GM23338 (cell line): ENCODE data around the gene MED13L. TPM values are rescaled to one million over a fixed set of nuclear protein-coding genes. Genes with fewer than 3 reads are reported as not detected.

Experiments
- ATAC-seq: fragments of 200-7000 bp; cut with Tn5 transposase; 3 replicates; pipeline ENCODE4 v1.9.1; 2020
- DNase-seq: peaks from one replicate; pipeline ENCODE4 v3.0.0-alpha.2; 2015; ENCODE audit warnings: low spot score
- H2AFZ ChIP-seq: fragments of 200-600 bp; sonication (generic); 2 replicates; pipeline ENCODE4 v1.8.0; 2016; ENCODE audit warnings: antibody characterized with exemption, mild to moderate bottlenecking, moderate library complexity
- H3F3A ChIP-seq: fragments of 200-600 bp; sonication (generic); replicated peaks from 2 replicates; pipeline ENCODE4 v1.8.0; 2017; ENCODE audit warnings: antibody characterized with exemption, mixed run types, low read depth
- H3K27ac ChIP-seq: fragments of 200-600 bp; sonication (generic); 2 replicates; pipeline ENCODE4 v1.6.1; 2016; ENCODE audit warnings: low read depth
- H3K27me3 ChIP-seq: fragments of 200-600 bp; sonication (generic); 2 replicates; pipeline ENCODE4 v1.8.0; 2016; ENCODE audit warnings: mild to moderate bottlenecking, mixed run types, moderate library complexity; ENCODE audit not compliant: insufficient read depth
- H3K36me3 ChIP-seq: fragments of 200-600 bp; sonication (generic); 2 replicates; pipeline ENCODE4 v1.8.0; 2016; ENCODE audit warnings: mild to moderate bottlenecking; ENCODE audit not compliant: insufficient read depth
- H3K4me1 ChIP-seq: fragments of 200-600 bp; sonication (generic); 2 replicates; pipeline ENCODE4 v1.8.0; 2016; ENCODE audit warnings: mild to moderate bottlenecking, moderate library complexity; ENCODE audit not compliant: insufficient read depth
- H3K4me2 ChIP-seq: fragments of 200-600 bp; sonication (generic); 2 replicates; pipeline ENCODE4 v1.7.1; 2017; ENCODE audit warnings: mixed run types
- H3K4me3 ChIP-seq: fragments of 200-600 bp; sonication (generic); 2 replicates; pipeline ENCODE4 v1.6.1; 2016; ENCODE audit warnings: mixed run types
- H3K79me2 ChIP-seq: fragments of 200-600 bp; sonication (generic); replicated peaks from 2 replicates; pipeline ENCODE4 v1.8.0; 2017; ENCODE audit warnings: mild to moderate bottlenecking; ENCODE audit not compliant: insufficient read depth
- H3K9me2 ChIP-seq: fragments of 200-600 bp; sonication (generic); 2 replicates; pipeline ENCODE4 v1.8.0; 2017; ENCODE audit not compliant: insufficient read depth
- H4K20me1 ChIP-seq: fragments of 200-600 bp; sonication (generic); replicated peaks from 2 replicates; pipeline ENCODE4 v1.8.0; 2017; ENCODE audit warnings: mild to moderate bottlenecking; ENCODE audit not compliant: insufficient read depth
- H3K27ac Mint-ChIP-seq: 2 replicates; pipeline ENCODE4 v1.8.0; 2020; ENCODE audit warnings: inconsistent platforms, mild to moderate bottlenecking, moderate library complexity, mixed read lengths
- H3K27me3 Mint-ChIP-seq: 3 replicates; pipeline ENCODE4 v1.8.0; 2022; ENCODE audit warnings: low read depth, mild to moderate bottlenecking, moderate library complexity, mixed read lengths, inconsistent platforms; ENCODE audit not compliant: insufficient read depth, poor library complexity
- H3K36me3 Mint-ChIP-seq: 3 replicates; pipeline ENCODE4 v1.8.0; 2021; ENCODE audit warnings: low read depth, mild to moderate bottlenecking, inconsistent platforms, moderate library complexity, mixed read lengths
- H3K4me1 Mint-ChIP-seq: 3 replicates; pipeline ENCODE4 v1.8.0; 2020; ENCODE audit warnings: mild to moderate bottlenecking, inconsistent platforms, mixed read lengths
- H3K4me3 Mint-ChIP-seq: 3 replicates; pipeline ENCODE4 v1.8.0; 2021; ENCODE audit warnings: moderate library complexity, mild to moderate bottlenecking, inconsistent platforms, mixed read lengths
- H3K9me3 Mint-ChIP-seq: 3 replicates; pipeline ENCODE4 v1.8.0; 2020; ENCODE audit warnings: moderate library complexity, mild to moderate bottlenecking, inconsistent platforms, mixed read lengths
- CTCF ChIP-seq, 2 experiments: fragments of 200-600 bp in 1 of 2; sonication (generic) in 1 of 2; conservative IDR thresholded peaks; 2 replicates each; pipeline versions ENCODE4 v1.5.1 to v1.6.1; 2016 to 2017; ENCODE audit warnings: antibody characterized with exemption in 2 of 2, low read depth in 2 of 2, mild to moderate bottlenecking in 2 of 2, moderate library complexity in 1 of 2
- EZH2 ChIP-seq: fragments of 200-600 bp; sonication (generic); IDR thresholded peaks from one replicate; pipeline ENCODE4 v1.8.0; 2017; ENCODE audit warnings: antibody characterized with exemption, mild to moderate bottlenecking, low read depth; ENCODE audit not compliant: unreplicated experiment
- EZH2phosphoT487 ChIP-seq: fragments of 200-600 bp; sonication (generic); IDR thresholded peaks from one replicate; pipeline ENCODE4 v1.8.1; 2018; ENCODE audit warnings: antibody characterized with exemption; ENCODE audit not compliant: unreplicated experiment
- NANOG ChIP-seq: IDR thresholded peaks from 2 replicates; pipeline ENCODE4 v1.6.1; 2016; ENCODE audit warnings: antibody characterized with exemption, borderline replicate concordance
- ZNF114 ChIP-seq: fragments of 250-450 bp; sonication (Bioruptor Pico); IDR thresholded peaks from 2 replicates; pipeline ENCODE4 v1.5.0; 2020; ENCODE audit warnings: mild to moderate bottlenecking, moderate library complexity
- polyA plus RNA-seq: library from polyadenylated mRNA; unstranded; fragments of >200 nt; fragmentation: Nextera tagmentation; extraction: Ambion mirVana; gene quantifications from 2 replicates; pipeline ENCODE4 v1.2.1, GENCODE V29; 2016
- total RNA-seq: library from RNA; depleted of rRNA; stranded (reverse); fragments of >200 nt; shearing (Covaris generic); gene quantifications from 2 replicates; pipeline ENCODE4 v1.2.3, GENCODE V29; 2014
- TF ChIP-seq, protein P1 (sequence below): fragments of 250-450 bp; sonication (Bioruptor Pico); IDR thresholded peaks from 2 replicates; pipeline ENCODE4 v1.5.0; 2020; ENCODE audit warnings: mild to moderate bottlenecking, moderate library complexity

The MED13L gene
- total and polyA plus RNA-seq, 2 experiments from 2014 or later: 20.9 to 73.6 TPM

DNA sequence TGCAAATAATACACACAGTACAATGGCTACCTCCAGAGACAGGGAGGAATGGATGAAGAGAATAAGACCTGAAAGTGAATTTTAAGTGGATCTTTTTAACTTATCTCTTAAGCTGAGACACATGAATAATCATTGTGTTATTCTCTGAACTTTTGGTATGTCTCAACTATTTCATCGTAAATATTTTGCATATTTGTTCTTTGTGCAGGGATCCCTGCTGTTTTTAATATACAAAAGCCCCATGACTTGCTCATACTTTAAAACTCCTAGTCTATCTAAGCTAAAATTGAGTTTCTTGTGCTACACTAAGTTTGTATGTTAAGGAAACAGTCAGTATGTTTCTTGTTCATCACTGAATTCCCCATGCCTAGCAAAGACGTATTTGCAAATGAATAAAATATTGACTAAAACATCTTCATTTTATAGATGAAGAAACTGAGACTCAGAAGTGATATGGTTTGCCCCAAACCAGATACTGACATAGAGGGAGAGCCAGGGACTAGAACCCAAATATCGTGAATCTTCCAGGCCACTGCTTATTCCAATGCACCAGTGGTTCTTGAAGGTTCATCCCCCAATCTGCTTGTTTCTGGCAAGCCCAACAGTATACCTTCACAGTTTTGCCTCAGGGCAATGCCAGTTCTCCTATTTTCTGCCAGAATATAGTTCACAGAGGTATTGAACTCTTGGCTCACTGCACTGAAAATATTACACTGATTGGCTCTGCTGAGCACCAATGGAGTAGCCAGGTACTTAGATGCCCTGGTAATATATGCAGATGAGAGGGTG, 356.9 kb downstream of the MED13L start:
- no peak overlapping the region for H3K4me3 ChIP-seq
- H4K20me1 ChIP-seq: no peaks in the 10 kb centered on the region
- peaks cover 3% of the 10 kb centered on the region; the same call in 2 of the 3 replicates for H3K4me1 Mint-ChIP-seq
- H3K79me2 ChIP-seq: no peaks in the 10 kb centered on the region
- no peak overlapping the region for H3K27ac ChIP-seq
- no peaks in the 10 kb centered on the region for H3F3A ChIP-seq
- H3K27me3 Mint-ChIP-seq: peaks cover 20% of the 10 kb centered on the region
- H3K4me1 ChIP-seq: no peaks in the 10 kb centered on the region
- H3K9me2 ChIP-seq: no peaks in the 10 kb centered on the region
- no peak overlapping the region for H3K27ac Mint-ChIP-seq
- no peak overlapping the region for H3K4me2 ChIP-seq
- TF ChIP-seq EZH2 (no peak), EZH2phosphoT487 (no peak), ZNF114 (CRISPR knock-in tag) (no peak), CTCF (conservative IDR thresholded peaks at IDR 0.05; ENCODE audit: low read depth in 2 of 2) (no peak), NANOG (no peak)
- TF ChIP-seq, protein P1, sequence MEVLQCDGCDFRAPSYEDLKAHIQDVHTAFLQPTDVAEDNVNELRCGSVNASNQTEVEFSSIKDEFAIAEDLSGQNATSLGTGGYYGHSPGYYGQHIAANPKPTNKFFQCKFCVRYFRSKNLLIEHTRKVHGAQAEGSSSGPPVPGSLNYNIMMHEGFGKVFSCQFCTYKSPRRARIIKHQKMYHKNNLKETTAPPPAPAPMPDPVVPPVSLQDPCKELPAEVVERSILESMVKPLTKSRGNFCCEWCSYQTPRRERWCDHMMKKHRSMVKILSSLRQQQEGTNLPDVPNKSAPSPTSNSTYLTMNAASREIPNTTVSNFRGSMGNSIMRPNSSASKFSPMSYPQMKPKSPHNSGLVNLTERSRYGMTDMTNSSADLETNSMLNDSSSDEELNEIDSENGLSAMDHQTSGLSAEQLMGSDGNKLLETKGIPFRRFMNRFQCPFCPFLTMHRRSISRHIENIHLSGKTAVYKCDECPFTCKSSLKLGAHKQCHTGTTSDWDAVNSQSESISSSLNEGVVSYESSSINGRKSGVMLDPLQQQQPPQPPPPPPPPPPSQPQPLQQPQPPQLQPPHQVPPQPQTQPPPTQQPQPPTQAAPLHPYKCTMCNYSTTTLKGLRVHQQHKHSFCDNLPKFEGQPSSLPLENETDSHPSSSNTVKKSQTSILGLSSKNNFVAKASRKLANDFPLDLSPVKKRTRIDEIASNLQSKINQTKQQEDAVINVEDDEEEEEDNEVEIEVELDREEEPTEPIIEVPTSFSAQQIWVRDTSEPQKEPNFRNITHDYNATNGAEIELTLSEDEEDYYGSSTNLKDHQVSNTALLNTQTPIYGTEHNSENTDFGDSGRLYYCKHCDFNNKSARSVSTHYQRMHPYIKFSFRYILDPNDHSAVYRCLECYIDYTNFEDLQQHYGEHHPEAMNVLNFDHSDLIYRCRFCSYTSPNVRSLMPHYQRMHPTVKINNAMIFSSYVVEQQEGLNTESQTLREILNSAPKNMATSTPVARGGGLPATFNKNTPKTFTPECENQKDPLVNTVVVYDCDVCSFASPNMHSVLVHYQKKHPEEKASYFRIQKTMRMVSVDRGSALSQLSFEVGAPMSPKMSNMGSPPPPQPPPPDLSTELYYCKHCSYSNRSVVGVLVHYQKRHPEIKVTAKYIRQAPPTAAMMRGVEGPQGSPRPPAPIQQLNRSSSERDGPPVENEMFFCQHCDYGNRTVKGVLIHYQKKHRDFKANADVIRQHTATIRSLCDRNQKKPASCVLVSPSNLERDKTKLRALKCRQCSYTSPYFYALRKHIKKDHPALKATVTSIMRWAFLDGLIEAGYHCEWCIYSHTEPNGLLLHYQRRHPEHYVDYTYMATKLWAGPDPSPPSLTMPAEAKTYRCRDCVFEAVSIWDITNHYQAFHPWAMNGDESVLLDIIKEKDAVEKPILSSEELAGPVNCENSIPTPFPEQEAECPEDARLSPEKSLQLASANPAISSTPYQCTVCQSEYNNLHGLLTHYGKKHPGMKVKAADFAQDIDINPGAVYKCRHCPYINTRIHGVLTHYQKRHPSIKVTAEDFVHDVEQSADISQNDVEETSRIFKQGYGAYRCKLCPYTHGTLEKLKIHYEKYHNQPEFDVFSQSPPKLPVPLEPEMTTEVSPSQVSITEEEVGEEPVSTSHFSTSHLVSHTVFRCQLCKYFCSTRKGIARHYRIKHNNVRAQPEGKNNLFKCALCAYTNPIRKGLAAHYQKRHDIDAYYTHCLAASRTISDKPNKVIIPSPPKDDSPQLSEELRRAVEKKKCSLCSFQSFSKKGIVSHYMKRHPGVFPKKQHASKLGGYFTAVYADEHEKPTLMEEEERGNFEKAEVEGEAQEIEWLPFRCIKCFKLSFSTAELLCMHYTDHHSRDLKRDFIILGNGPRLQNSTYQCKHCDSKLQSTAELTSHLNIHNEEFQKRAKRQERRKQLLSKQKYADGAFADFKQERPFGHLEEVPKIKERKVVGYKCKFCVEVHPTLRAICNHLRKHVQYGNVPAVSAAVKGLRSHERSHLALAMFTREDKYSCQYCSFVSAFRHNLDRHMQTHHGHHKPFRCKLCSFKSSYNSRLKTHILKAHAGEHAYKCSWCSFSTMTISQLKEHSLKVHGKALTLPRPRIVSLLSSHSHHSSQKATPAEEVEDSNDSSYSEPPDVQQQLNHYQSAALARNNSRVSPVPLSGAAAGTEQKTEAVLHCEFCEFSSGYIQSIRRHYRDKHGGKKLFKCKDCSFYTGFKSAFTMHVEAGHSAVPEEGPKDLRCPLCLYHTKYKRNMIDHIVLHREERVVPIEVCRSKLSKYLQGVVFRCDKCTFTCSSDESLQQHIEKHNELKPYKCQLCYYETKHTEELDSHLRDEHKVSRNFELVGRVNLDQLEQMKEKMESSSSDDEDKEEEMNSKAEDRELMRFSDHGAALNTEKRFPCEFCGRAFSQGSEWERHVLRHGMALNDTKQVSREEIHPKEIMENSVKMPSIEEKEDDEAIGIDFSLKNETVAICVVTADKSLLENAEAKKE (CRISPR knock-in tag): no peak
- peaks cover 7% of the 10 kb centered on the region; the same call in 1 of the 2 replicates for H3K27me3 ChIP-seq
- ATAC-seq (no peak), DNase-seq (no peak)
- no peak overlapping the region for H3K4me3 Mint-ChIP-seq
- no peaks in the 10 kb centered on the region for H3K36me3 ChIP-seq
- H3K9me3 Mint-ChIP-seq: peaks cover 36% of the 10 kb centered on the region
- H3K36me3 Mint-ChIP-seq: peaks cover 18% of the 10 kb centered on the region
- no peak overlapping the region for H2AFZ ChIP-seq
